Spleen (tissue), 7 donors: ENCODE measurements around the gene JCAD.

ENCODE experiments used
- POLR2A ChIP-seq, 3 donors: fragments of 450-650 bp; IDR thresholded peaks; one replicate each; pipeline ENCODE4 v1.5.1; 2017; ENCODE audit warnings: antibody characterized with exemption in 3 of 3, mild to moderate bottlenecking in 1 of 3
- TF ChIP-seq, protein P1 (sequence below), 11 experiments: fragments of 200-600 bp in 7 of 11; fragments of 450-650 bp in 4 of 11; sonication (generic) in 4 of 11; IDR thresholded peaks in 8 of 11; conservative IDR thresholded peaks in 3 of 11; 1 replicate in 7 of 11; 2 replicates in 4 of 11; pipeline versions ENCODE4 v1.4.0 to v1.8.0; 2016 to 2021; ENCODE audit warnings: antibody characterized with exemption in 11 of 11, inconsistent platforms in 4 of 11, mild to moderate bottlenecking in 1 of 11
- donor health status: DM: no; HTN: no; CAD: no; lungs with moderate emphysema.
- donor health status: DM: no; HTN: no; CAD: no.
- donor health status: DM: no; HTN: no; CAD: no.

DNA sequence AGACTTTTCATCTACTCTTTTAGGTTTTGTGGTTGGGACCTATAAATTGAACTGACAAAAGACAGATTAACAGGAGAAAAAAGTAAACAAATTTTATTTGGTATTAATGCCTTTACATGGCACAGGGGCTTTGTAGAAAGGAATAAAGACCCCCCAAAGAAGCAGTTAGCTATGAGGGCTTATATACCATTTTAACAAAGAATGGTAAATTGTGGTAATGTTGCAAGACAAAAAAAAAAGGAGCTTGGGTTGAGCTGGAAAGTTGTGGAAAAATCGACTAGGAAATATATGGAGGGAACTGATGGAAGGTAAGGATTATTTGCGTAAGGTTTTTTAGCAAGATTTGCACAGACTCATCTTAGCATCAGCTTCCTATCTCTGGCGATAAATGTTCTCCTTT lies 84.6 kb downstream of the JCAD start:
- TF ChIP-seq, protein P1, sequence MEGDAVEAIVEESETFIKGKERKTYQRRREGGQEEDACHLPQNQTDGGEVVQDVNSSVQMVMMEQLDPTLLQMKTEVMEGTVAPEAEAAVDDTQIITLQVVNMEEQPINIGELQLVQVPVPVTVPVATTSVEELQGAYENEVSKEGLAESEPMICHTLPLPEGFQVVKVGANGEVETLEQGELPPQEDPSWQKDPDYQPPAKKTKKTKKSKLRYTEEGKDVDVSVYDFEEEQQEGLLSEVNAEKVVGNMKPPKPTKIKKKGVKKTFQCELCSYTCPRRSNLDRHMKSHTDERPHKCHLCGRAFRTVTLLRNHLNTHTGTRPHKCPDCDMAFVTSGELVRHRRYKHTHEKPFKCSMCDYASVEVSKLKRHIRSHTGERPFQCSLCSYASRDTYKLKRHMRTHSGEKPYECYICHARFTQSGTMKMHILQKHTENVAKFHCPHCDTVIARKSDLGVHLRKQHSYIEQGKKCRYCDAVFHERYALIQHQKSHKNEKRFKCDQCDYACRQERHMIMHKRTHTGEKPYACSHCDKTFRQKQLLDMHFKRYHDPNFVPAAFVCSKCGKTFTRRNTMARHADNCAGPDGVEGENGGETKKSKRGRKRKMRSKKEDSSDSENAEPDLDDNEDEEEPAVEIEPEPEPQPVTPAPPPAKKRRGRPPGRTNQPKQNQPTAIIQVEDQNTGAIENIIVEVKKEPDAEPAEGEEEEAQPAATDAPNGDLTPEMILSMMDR (IDR thresholded peaks at IDR 0.05 in 8 of 11, conservative IDR thresholded peaks at IDR 0.05 in 3 of 11) = no peak
- TF ChIP-seq POLR2A (IDR thresholded peaks at IDR 0.05) = no peak
